B cell (primary cell): ENCODE measurements around the gene TPBGL. TPM values are rescaled to one million over a fixed set of nuclear protein-coding genes. Genes with fewer than 3 reads are reported as not detected.

Experiments
- ATAC-seq: fragments of 200-7000 bp; cut with Tn5 transposase; one replicate; pipeline ENCODE4 v1.10.0; 2021; ENCODE audit warnings: low read depth, mild to moderate bottlenecking, moderate number of reproducible peaks, moderate library complexity
- CTCF ChIA-PET: fragments of 350-600 bp; sonication (Branson Sonifier 250); formaldehyde crosslinking; loops from one replicate; lab custom pipeline; 2021; ENCODE audit warnings: antibody characterized with exemption, inconsistent platforms; lab: Charles Lee
- POLR2A ChIA-PET: fragments of 350-600 bp; sonication (Branson Sonifier 250); formaldehyde crosslinking; loops from one replicate; lab custom pipeline; 2021; ENCODE audit warnings: antibody characterized with exemption; lab: Charles Lee
- DNase-seq: peaks from one replicate; pipeline ENCODE4 v3.0.0; 2013
- H2AFZ ChIP-seq: 2 replicates; pipeline ENCODE4 v1.6.1; 2012; ENCODE audit warnings: mild to moderate bottlenecking, low read depth, low read length; ENCODE audit not compliant: insufficient read depth, poor library complexity, severe bottlenecking
- H3K27ac ChIP-seq, 2 donors: 1 replicate in 1 of 2; 2 replicates in 1 of 2; pipeline ENCODE4 v1.5.1; 2012 to 2013; ENCODE audit warnings: low read length in 2 of 2, mild to moderate bottlenecking in 2 of 2, moderate library complexity in 1 of 2
- H3K27me3 ChIP-seq, 4 experiments: fragments of 200-600 bp in 1 of 4; sonication (generic) in 1 of 4; replicated peaks in 1 of 4; 1 replicate in 2 of 4; 2 replicates in 2 of 4; pipeline versions ENCODE4 v1.6.1 to v1.7.0; 2013 to 2016; ENCODE audit warnings: low read length in 3 of 4, mild to moderate bottlenecking in 2 of 4, mixed read lengths in 1 of 4, moderate library complexity in 1 of 4; ENCODE audit not compliant: insufficient read depth in 4 of 4, control insufficient read depth in 3 of 4; ENCODE audit errors: control extremely low read depth in 1 of 4
- H3K36me3 ChIP-seq, 2 experiments: replicated peaks in 1 of 2; 1 replicate in 1 of 2; 2 replicates in 1 of 2; pipeline versions ENCODE4 v1.6.1 to v1.7.1; 2013; ENCODE audit warnings: low read length in 1 of 2; ENCODE audit not compliant: insufficient read depth in 2 of 2, control insufficient read depth in 1 of 2; ENCODE audit errors: control extremely low read depth in 1 of 2, extremely low read depth in 1 of 2
- H3K4me1 ChIP-seq, 2 donors: fragments of 200-600 bp in 1 of 2; sonication (generic) in 1 of 2; 1 replicate in 1 of 2; 2 replicates in 1 of 2; pipeline versions ENCODE4 v1.5.1 to v1.6.1; 2013 to 2017; ENCODE audit warnings: low read length in 2 of 2; ENCODE audit not compliant: control insufficient read depth in 2 of 2, insufficient read depth in 2 of 2
- H3K4me2 ChIP-seq: replicated peaks from 2 replicates; pipeline ENCODE3; 2012; ENCODE audit warnings: mild to moderate bottlenecking, low read depth, low read length; ENCODE audit not compliant: poor library complexity, severe bottlenecking
- H3K4me3 ChIP-seq, 5 experiments: fragments of 200-600 bp in 1 of 5; sonication (generic) in 1 of 5; 1 replicate in 3 of 5; 2 replicates in 2 of 5; pipeline versions ENCODE4 v1.5.1 to v1.7.0; 2011 to 2016; ENCODE audit warnings: low read length in 4 of 5, mild to moderate bottlenecking in 4 of 5, low read depth in 2 of 5, control low read depth in 1 of 5, moderate library complexity in 1 of 5; ENCODE audit not compliant: insufficient read depth in 1 of 5; ENCODE audit errors: control extremely low read depth in 1 of 5, extremely low read depth in 1 of 5
- H3K79me2 ChIP-seq: fragments of 200-600 bp; sonication (generic); one replicate; pipeline ENCODE4 v1.6.0; 2016; ENCODE audit warnings: low read length; ENCODE audit not compliant: control insufficient read depth, insufficient read depth
- H3K9ac ChIP-seq: fragments of 200-600 bp; sonication (generic); 2 replicates; pipeline ENCODE4 v1.6.1; 2017; ENCODE audit warnings: mild to moderate bottlenecking, low read length, moderate library complexity
- H3K9me3 ChIP-seq, 3 donors: one replicate each; pipeline versions ENCODE4 v1.6.1 to v1.7.1; 2013; ENCODE audit warnings: low read length in 2 of 3; ENCODE audit not compliant: control insufficient read depth in 2 of 3, insufficient read depth in 1 of 3; ENCODE audit errors: control extremely low read depth in 1 of 3
- H4K20me1 ChIP-seq: 2 replicates; pipeline ENCODE4 v1.6.0; 2012; ENCODE audit warnings: mild to moderate bottlenecking, low read length; ENCODE audit not compliant: insufficient read depth, control insufficient read depth, poor library complexity, severe bottlenecking
- H3K27ac Mint-ChIP-seq: one replicate; pipeline ENCODE4 v1.8.0; 2021; ENCODE audit warnings: mixed read lengths
- H3K27me3 Mint-ChIP-seq: one replicate; pipeline ENCODE4 v1.8.0; 2021; ENCODE audit warnings: mixed read lengths
- H3K4me1 Mint-ChIP-seq: one replicate; pipeline ENCODE4 v1.8.0; 2021; ENCODE audit warnings: mixed read lengths
- H3K4me3 Mint-ChIP-seq: one replicate; pipeline ENCODE4 v1.8.0; 2021; ENCODE audit warnings: mixed read lengths
- H3K9me3 Mint-ChIP-seq: one replicate; pipeline ENCODE4 v1.8.0; 2022; ENCODE audit warnings: mixed read lengths; ENCODE audit not compliant: insufficient read depth
- EZH2 ChIP-seq: IDR thresholded peaks from 2 replicates; pipeline ENCODE4 v1.6.1; 2012; ENCODE audit warnings: borderline replicate concordance, low read depth, mild to moderate bottlenecking, moderate library complexity, low read length; ENCODE audit not compliant: insufficient read depth, poor library complexity, severe bottlenecking
- WGBS: methylation state at CpG from one replicate; pipeline ENCODE4 v1.1.5; 2013; ENCODE audit warnings: missing lambda C conversion rate; ENCODE audit not compliant: insufficient coverage; 5-methylcytosine and 5-hydroxymethylcytosine counted together
- intact Hi-C: fragments of 100-400 bp; cut with micrococcal nuclease; formaldehyde crosslinking; loops from one replicate; pipeline ENCODE4 v1.10.0; 2022
- polyA plus RNA-seq: library from polyadenylated mRNA; depleted of rRNA; stranded (reverse); fragments of >200 nt; gene quantifications from 2 replicates; pipeline ENCODE4 v1.2.3, GENCODE V29; 2012
- total RNA-seq, 2 donors: library from RNA; stranded (reverse); fragments of 120-200 nt in 1 of 2; gene quantifications; 1 replicate in 1 of 2; 2 replicates in 1 of 2; pipeline versions ENCODE4 v1.2.3 to v1.2.4, GENCODE V29; 2013 to 2022
- TF ChIP-seq, protein P1 (sequence below): fragments of 200-600 bp; IDR thresholded peaks from one replicate; pipeline ENCODE4 v1.8.0; 2022; ENCODE audit warnings: antibody characterized with exemption, mild to moderate bottlenecking

Gene TPBGL
- total and polyA plus RNA-seq, 2 donors (not counting 1 experiment from before 2014, with no cell fraction given): not detected

DNA sequence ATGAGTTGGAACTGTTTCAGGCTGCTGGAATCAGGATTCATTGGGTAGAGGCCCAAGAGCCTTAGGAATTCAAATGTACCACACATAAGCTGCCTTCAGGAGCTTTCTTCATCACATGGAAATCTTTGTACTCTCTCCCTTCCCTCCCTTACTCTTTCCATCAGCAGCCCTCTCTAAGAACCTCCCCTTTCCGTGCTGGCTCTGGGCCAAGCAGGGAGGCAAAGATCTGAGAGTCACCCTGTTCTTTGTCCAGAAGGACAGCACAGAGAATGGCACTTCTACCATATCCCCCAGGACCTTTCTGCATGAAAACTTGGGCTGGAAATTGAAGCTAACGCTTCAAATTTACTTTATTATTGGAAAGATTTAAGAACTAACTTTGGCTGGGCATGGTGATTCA lies 20.7 kb upstream of the TPBGL start:
- no peak for TF ChIP-seq EZH2
- TF ChIP-seq, protein P1, sequence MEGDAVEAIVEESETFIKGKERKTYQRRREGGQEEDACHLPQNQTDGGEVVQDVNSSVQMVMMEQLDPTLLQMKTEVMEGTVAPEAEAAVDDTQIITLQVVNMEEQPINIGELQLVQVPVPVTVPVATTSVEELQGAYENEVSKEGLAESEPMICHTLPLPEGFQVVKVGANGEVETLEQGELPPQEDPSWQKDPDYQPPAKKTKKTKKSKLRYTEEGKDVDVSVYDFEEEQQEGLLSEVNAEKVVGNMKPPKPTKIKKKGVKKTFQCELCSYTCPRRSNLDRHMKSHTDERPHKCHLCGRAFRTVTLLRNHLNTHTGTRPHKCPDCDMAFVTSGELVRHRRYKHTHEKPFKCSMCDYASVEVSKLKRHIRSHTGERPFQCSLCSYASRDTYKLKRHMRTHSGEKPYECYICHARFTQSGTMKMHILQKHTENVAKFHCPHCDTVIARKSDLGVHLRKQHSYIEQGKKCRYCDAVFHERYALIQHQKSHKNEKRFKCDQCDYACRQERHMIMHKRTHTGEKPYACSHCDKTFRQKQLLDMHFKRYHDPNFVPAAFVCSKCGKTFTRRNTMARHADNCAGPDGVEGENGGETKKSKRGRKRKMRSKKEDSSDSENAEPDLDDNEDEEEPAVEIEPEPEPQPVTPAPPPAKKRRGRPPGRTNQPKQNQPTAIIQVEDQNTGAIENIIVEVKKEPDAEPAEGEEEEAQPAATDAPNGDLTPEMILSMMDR: no peak
- Histone ChIP-seq H3K4me1 (no peaks in the 10 kb centered on the region), H3K27me3 (peaks cover 0 to 2% (median 0%) of the 10 kb centered on the region in 4 experiments), H3K4me2 (no peak overlapping the region), H3K9ac (no peak overlapping the region), H3K4me3 (no peak overlapping the region), H2AFZ (no peak overlapping the region), H3K36me3 (no peaks in the 10 kb centered on the region), H3K27ac (no peak overlapping the region), H4K20me1 (no peaks in the 10 kb centered on the region), H3K79me2 (no peaks in the 10 kb centered on the region), H3K9me3 (no peaks in the 10 kb centered on the region)
- 55% methylated on average over 2 of the region's 2 CpGs for WGBS
- DNase-seq (no peak), ATAC-seq (no peak)
- ChIA-PET POLR2A (no interaction called here), CTCF (interaction anchor here (1.2 to 1.6 kb wide), 2 partner anchors 22 to 79 kb away, joined by 3 to 4 read pairs; no protein-coding TSS in a partner anchor)
- H3K27me3 Mint-ChIP-seq: peaks cover 31% of the 10 kb centered on the region
- H3K27ac Mint-ChIP-seq: peak overlapping the region; percentile 42
- no peak overlapping the region for H3K4me3 Mint-ChIP-seq
- no peaks in the 10 kb centered on the region for H3K4me1 Mint-ChIP-seq
- intact Hi-C loops: no loop called here
- no peaks in the 10 kb centered on the region for H3K9me3 Mint-ChIP-seq

DNA sequence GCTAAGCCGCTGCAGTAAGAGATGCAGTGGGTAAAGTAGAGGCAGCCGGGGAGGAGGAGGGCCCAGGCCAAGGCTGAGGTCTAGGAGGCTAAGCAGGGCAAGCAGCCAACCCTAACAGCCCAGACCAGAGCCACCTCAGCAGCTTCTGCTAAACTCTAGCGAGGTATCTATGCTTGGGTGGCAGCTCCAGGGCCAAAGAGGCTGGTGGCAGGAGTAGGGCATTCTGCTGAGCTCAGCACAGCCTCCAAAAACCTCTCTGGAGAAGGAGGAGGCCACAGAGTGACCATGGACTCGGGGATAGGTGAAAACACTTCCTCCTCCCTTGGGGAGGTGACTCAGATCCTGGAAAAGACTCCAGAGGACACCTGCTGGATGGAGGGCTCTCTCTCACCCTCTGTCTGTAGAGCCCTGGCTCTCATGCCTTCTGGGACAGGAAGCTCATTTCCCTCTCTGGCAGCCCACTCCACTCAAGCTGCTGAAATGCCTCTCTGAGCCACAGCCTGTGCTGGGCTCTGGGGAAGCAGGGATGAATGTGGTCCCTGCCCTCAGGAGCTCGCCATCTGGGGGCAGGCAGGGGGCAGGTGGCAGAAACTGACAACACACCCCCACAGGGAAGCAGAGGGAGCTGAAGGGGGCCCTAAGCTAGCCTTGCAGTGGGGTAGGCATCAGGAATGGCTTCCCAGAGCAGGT lies 16.5 kb upstream of the TPBGL start:
- H3K9me3 ChIP-seq: no peaks in the 10 kb centered on the region
- no peak overlapping the region for H3K9ac ChIP-seq
- no peaks in the 10 kb centered on the region for H3K4me1 Mint-ChIP-seq
- ATAC-seq (no peak), DNase-seq (no peak)
- peaks cover 15% of the 10 kb centered on the region for H3K27me3 Mint-ChIP-seq
- H3K4me1 ChIP-seq: no peaks in the 10 kb centered on the region
- 47% methylated on average over 4 of the region's 5 CpGs for WGBS
- no peak for TF ChIP-seq EZH2
- TF ChIP-seq, protein P1: no peak
- H3K4me3 ChIP-seq: no peak overlapping the region
- H3K9me3 Mint-ChIP-seq: no peaks in the 10 kb centered on the region
- CTCF ChIA-PET: interaction anchor here (1.3 kb wide), 1 partner anchor 47 kb away, joined by 3 read pairs; no protein-coding TSS in a partner anchor
- peaks cover 0 to 3% (median 0%) of the 10 kb centered on the region in 4 experiments for H3K27me3 ChIP-seq
- no peak overlapping the region for H2AFZ ChIP-seq
- H4K20me1 ChIP-seq: no peaks in the 10 kb centered on the region
- no peak overlapping the region for H3K27ac Mint-ChIP-seq
- H3K79me2 ChIP-seq: no peaks in the 10 kb centered on the region
- POLR2A ChIA-PET: no interaction called here
- no peak overlapping the region for H3K27ac ChIP-seq
- no peak overlapping the region for H3K4me2 ChIP-seq
- no peaks in the 10 kb centered on the region for H3K36me3 ChIP-seq
- no peak overlapping the region for H3K4me3 Mint-ChIP-seq
- intact Hi-C loops: no loop called here
